ENCODE results near the gene CCDC40. TPM values are rescaled to one million over a fixed set of nuclear protein-coding genes. Genes with fewer than 3 reads are reported as not detected.

The CCDC40 gene, protein sequence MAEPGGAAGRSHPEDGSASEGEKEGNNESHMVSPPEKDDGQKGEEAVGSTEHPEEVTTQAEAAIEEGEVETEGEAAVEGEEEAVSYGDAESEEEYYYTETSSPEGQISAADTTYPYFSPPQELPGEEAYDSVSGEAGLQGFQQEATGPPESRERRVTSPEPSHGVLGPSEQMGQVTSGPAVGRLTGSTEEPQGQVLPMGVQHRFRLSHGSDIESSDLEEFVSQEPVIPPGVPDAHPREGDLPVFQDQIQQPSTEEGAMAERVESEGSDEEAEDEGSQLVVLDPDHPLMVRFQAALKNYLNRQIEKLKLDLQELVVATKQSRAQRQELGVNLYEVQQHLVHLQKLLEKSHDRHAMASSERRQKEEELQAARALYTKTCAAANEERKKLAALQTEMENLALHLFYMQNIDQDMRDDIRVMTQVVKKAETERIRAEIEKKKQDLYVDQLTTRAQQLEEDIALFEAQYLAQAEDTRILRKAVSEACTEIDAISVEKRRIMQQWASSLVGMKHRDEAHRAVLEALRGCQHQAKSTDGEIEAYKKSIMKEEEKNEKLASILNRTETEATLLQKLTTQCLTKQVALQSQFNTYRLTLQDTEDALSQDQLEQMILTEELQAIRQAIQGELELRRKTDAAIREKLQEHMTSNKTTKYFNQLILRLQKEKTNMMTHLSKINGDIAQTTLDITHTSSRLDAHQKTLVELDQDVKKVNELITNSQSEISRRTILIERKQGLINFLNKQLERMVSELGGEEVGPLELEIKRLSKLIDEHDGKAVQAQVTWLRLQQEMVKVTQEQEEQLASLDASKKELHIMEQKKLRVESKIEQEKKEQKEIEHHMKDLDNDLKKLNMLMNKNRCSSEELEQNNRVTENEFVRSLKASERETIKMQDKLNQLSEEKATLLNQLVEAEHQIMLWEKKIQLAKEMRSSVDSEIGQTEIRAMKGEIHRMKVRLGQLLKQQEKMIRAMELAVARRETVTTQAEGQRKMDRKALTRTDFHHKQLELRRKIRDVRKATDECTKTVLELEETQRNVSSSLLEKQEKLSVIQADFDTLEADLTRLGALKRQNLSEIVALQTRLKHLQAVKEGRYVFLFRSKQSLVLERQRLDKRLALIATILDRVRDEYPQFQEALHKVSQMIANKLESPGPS
- total RNA-seq (1 to 10 TPM; 3.4 to 4.5 TPM), total RNA-seq (1.4 to 1.5 reads per million in 2 donors)

DNA sequence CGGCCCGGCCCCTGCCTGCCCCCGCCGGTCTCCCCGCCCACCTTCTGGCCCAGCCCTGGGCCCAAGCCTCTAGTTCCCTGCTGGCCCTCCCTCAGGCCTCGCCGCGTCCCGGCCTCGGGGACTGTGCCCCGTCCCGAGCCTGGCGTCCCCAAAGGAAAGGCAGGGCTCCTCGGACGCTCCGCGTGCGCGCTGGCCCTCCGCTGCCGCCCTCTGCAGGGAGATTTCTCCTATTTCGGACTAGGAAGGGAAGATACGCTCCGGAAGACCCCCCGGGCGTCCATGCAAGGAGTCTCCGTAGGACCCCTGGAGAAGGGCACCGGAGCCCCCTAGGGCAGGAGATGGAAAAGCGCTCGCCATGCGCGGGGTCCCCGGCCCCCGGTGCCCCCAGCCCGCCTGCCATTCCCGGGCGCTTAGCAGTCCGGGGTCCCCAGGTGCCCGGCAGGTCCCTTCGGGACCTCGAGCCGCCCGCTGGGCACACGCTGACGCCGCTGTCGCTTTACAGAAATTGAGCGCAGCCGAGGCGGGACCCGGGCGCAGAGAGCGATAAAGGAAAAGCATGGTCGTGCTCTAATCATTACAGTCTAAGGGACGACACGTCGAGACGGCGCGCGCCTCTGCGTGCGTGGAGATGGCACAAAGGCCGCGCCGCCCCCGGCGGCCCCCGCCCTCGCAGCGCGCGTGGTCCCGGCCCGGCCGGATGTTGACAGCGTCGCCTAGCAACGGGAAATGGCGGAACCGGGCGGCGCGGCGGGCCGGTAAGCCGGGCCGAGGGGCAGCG lies at the start of gene CCDC40:
CCDC40 (plus strand) TSS at position 706 of the 778 bp plus-strand sequence; CDS start at position 727, 21 bp downstream.
- Mint-ChIP-seq H3K27ac (peak within 1 kb of the TSS; percentile 91), H3K36me3 (ENCODE audit: low read depth) (peaks cover 2% of the 10 kb centered on the region), H3K4me3 (peak within 1 kb of the TSS; percentile 94), H3K27me3 (peaks cover 5% of the 10 kb centered on the region), H3K4me1 (peaks cover 19% of the 10 kb centered on the region)
- H3K9me3 ChIP-seq (ENCODE audit: control insufficient read depth, low read length, poor library complexity, severe bottlenecking) = no peaks in the 10 kb centered on the region
- ATAC-seq = peak; percentile 87
- DNase-seq = peak; percentile 64 to 79 (median 75)

DNA sequence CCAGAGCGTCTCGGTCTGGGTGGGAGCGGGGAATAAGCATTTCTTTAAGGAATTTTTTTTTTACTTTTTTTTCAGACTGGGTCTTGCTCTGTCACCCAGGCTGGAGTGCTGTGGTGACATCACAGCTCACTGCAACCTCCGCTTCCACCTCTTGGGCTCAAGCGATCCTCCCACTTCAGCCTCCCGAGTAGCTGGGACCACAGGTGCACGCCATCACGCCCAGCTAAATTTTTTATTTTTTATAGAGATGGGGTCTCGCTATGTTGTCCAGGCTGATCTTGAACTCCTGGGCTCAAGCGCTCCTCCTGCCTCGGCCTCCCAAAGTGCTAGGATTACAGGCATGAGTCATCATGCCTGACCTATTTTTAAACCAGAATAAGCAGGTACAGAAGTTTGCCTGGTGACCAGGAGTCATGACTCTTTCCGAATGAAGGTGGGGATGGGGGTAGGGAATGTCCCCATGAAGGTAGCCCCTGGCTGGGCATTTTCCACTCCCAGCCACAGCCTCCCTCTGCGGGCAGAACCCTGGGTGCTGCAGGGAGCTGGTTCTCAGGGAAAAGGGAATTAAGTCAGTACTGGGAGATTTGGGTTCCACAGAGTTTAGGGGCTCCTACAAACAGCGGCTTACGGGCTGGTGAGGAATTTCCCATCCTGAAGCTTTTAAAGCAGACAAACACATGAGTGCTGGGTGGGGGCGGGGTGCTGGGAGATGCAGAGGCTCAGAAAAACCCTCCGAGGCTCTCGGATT lies 49.1 kb upstream of the CCDC40 start:
- peaks cover 6% of the 10 kb centered on the region for H3K27me3 Mint-ChIP-seq
- no peaks in the 10 kb centered on the region for H3K9me3 ChIP-seq (ENCODE audit: control insufficient read depth, low read length, poor library complexity, severe bottlenecking)
- H3K4me1 Mint-ChIP-seq = peaks cover 13% of the 10 kb centered on the region
- ATAC-seq (no peak), DNase-seq (no peak)
- no peaks in the 10 kb centered on the region for H3K36me3 Mint-ChIP-seq (ENCODE audit: low read depth)
- no peak overlapping the region for H3K27ac Mint-ChIP-seq
- H3K4me3 Mint-ChIP-seq = no peak overlapping the region

DNA sequence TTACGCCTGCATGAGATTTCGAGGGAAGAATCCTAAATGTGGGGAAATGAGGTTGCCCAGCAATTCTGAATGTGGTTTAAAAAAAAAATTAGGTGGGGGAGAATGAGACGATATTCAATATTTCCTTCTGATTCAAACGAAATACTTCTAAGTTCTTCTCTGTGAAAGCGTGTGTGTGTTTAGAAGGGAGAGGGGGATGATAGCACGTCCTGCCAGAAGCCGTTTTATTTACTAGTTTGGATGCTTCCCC lies 48.6 kb upstream of the CCDC40 start:
- DNase-seq (no peak), ATAC-seq (no peak)
- Mint-ChIP-seq H3K4me3 (no peak overlapping the region), H3K27ac (no peak overlapping the region), H3K4me1 (peaks cover 17% of the 10 kb centered on the region), H3K36me3 (ENCODE audit: low read depth) (no peaks in the 10 kb centered on the region), H3K27me3 (peaks cover 6% of the 10 kb centered on the region)
- H3K9me3 ChIP-seq (ENCODE audit: control insufficient read depth, low read length, poor library complexity, severe bottlenecking) = no peaks in the 10 kb centered on the region

DNA sequence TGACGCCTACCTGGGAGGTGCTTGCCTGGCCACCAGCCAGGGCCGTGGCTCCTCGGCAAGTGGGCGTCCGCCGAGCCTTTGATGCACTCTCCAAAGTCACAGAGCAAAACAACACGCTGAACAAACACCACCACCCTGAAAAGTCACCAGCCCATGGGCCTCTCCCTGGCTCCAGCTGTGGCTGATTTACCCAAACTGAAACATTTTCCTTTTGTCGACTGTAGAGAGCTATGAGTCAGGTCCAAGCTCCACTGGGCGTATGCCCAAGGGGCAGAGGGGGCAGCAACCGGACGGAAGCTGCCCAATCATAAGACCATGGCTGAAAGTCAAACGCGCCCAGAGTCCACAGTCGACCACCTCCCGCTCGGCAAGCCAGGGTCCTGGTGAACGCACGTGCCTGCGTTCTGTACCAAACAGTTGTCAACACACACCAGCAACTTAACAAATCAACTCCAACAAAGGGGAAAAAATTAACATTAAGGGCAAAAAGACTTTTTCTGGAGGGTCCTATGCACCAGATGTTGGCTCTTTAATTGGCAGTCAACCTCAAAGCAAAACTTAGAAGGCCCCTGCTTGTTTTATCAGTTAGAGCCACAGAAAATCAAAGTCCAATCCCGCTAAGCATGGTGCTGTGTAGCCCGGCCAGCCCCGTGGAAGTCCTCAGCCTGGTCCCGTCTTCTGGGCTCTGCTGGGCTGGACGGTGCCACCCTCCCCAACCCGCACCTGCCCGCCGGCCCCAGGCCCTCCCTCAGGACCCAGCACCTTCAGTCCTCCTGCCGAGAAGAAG lies 48.1 kb upstream of the CCDC40 start:
- H3K9me3 ChIP-seq (ENCODE audit: control insufficient read depth, low read length, poor library complexity, severe bottlenecking) = no peaks in the 10 kb centered on the region
- H3K4me1 Mint-ChIP-seq = peaks cover 20% of the 10 kb centered on the region
- H3K27ac Mint-ChIP-seq = no peak overlapping the region
- DNase-seq = no peak
- ATAC-seq = no peak
- H3K27me3 Mint-ChIP-seq = peaks cover under 1% of the 10 kb centered on the region
- no peak overlapping the region for H3K4me3 Mint-ChIP-seq
- no peaks in the 10 kb centered on the region for H3K36me3 Mint-ChIP-seq (ENCODE audit: low read depth)

DNA sequence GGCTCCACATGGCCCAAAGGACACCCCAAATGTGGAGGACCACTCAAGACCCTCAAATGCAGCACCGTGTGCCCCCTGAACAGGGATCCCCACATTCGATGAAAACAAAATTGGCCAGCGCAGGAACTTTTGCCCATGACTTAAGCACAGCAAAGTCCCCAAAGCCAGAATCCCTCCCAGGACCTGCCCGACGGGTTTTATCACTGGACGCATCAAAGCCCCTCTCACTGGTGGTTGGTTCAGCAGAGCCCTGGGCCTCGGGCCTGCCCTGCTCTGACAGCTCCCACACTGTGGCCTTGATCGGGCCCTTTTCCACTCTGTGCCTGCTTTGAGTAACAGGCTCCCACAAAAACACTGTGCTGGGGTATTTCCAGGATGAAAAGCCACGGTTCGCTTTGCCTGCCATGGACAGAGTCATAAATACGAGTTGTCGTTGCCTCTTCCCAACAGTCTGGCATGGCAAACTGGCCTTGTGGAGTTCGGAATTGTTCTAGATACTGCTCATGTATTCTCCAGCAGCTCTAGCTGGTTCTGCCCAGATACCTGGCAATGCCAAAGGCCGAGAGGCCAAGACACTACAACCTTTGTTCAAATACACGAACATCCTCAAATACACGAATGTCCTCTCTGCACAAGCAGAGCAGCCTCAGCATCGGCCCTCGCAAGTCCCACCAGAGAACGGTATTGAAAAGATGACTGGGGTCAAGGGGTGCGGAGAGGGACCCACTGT lies 47.2 kb upstream of the CCDC40 start:
- no peak overlapping the region for H3K4me3 Mint-ChIP-seq
- no peaks in the 10 kb centered on the region for H3K9me3 ChIP-seq (ENCODE audit: control insufficient read depth, low read length, poor library complexity, severe bottlenecking)
- DNase-seq = no peak

DNA sequence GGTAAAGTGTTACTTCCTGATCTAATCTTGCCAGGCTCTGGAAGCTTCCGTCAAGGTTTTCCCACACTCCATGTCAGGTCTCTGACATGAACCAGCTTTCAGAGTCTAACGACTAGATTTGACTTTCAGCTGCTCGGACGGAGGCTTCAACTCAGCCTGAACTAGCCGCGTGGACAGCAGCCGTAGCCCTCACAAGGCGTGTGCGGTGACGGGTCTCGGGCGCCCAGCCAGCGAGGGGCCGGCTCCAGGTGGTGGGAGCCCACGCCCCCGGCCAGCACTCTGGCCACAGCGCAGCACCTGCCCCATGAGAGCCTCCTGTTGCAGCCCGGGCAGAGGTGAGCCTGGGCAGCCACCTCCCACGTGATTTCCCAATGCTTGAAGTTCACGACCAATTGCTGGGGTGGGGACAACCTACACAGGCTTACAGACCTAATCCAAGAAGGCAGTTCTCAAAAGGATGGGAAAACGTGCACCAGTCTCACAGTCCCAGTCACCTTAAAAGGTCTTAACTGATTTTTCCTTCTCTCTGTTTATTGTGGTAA lies 46.3 kb upstream of the CCDC40 start:
- no peak for DNase-seq
- Mint-ChIP-seq H3K27me3 (no peaks in the 10 kb centered on the region), H3K4me1 (peaks cover 20% of the 10 kb centered on the region), H3K4me3 (peak overlapping the region; percentile 57), H3K36me3 (ENCODE audit: low read depth) (no peaks in the 10 kb centered on the region), H3K27ac (no peak overlapping the region)
- ATAC-seq = no peak
- no peaks in the 10 kb centered on the region for H3K9me3 ChIP-seq (ENCODE audit: control insufficient read depth, low read length, poor library complexity, severe bottlenecking)

More for the DNA sequence above, 47.2 kb upstream of the CCDC40 start:
- H3K27me3 Mint-ChIP-seq = no peaks in the 10 kb centered on the region
- H3K36me3 Mint-ChIP-seq (ENCODE audit: low read depth) = no peaks in the 10 kb centered on the region
- no peak for ATAC-seq
- peaks cover 20% of the 10 kb centered on the region for H3K4me1 Mint-ChIP-seq
- H3K27ac Mint-ChIP-seq = no peak overlapping the region

DNA sequence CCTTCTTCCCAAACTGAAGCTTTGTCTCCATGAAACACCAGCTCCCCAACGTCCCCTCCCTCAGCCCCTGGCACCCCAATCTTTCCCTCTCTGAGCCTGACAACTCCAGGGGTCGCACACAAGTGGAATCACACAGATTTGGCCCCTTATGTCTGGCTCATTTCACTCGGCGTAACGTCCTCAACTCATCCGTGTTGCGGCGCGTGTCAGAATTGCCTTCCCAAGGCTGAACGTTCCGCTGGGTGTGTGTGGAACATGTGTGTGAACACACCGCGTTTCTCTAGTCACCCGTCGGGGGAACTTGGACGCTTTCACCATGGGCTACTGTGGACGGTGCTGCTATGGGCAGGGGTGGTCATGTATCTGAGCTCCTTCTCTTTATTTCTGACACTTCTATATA lies 45.7 kb upstream of the CCDC40 start:
- Mint-ChIP-seq H3K27ac (peak overlapping the region; percentile 4), H3K27me3 (no peaks in the 10 kb centered on the region), H3K36me3 (ENCODE audit: low read depth) (no peaks in the 10 kb centered on the region), H3K4me3 (peak overlapping the region; percentile 57), H3K4me1 (peaks cover 20% of the 10 kb centered on the region)
- ATAC-seq = no peak
- DNase-seq = no peak
- H3K9me3 ChIP-seq (ENCODE audit: control insufficient read depth, low read length, poor library complexity, severe bottlenecking) = no peaks in the 10 kb centered on the region

DNA sequence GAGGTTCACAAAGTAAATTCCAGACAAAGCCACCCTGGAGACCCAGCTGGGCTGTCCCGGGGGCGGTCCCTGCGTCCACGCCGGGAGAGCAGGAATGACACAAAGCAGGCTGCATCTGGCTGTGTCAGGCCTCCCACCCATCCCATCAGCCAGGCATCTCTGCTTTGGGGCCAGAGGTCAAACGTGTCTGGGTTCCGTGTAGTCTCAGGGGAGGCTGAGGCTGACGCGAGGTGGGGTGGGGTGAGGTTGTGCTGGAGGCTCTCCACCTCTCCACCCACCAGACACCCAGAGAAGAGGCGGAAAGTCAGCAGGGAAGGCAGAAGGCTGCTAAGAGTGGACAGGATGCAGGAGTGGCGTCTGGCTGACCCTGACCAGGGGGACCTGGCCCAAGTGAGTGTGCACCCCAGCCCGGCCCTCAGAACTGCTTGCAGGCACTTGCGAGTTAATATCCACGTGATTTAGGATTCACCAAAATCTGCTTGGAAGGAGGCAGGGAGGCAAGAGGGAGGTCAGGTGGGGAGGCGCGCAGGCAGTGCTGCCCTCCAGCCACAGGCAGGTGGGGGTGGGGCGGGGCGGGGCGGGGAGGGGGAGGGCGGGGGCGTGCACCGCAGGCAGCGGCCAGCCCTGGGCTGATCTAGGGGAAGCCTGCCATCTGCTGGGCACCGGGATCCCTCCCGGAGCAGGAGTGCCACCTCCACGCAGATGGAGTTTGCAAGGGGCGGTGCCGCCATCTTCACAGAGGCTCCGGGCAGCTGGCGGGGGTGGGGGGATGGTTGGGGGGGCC lies 45.1 kb upstream of the CCDC40 start:
- Mint-ChIP-seq H3K27me3 (no peaks in the 10 kb centered on the region), H3K36me3 (ENCODE audit: low read depth) (no peaks in the 10 kb centered on the region), H3K4me1 (peaks cover 22% of the 10 kb centered on the region), H3K4me3 (peak overlapping the region; percentile 83), H3K27ac (peak overlapping the region; percentile 4)
- DNase-seq (peak; percentile 65 to 79 (median 69)), ATAC-seq (peak; percentile 98)
- H3K9me3 ChIP-seq (ENCODE audit: control insufficient read depth, low read length, poor library complexity, severe bottlenecking) = no peaks in the 10 kb centered on the region

DNA sequence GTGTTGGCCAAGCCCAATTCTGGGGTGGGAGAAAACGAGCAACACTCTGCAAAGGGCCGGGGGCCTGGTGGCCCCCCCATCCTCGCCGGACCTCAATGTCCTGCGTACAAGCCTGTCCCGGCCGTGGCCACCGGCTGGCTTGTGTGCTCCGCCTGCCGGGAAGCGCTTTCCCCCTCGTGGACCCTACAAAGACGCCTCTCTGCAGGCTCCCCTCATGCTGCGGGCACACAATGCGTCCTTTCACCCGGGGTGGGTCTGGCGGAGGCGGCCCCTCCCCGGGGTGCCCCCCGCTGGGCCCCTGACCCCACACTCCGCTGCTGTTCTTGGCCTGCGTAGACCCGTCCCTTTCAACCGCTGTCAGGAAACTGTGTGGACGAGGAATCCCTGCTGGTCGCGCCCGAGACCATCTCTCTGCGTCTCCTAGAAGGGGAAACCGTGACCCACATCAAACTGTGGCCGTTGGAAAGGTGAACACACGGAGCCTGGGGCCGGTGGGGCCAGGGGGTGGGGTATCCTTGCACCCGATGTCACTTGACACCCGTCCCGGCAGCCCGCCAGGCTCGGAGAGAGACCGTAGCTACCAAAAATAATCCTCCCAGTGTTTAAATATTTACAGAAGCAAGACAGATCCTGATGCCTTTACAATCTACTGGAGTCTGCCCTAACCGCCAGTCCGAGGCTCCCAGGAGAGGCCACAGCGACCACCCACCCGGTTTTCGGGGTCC lies 44.4 kb upstream of the CCDC40 start:
- Mint-ChIP-seq H3K4me3 (peak overlapping the region; percentile 83), H3K36me3 (ENCODE audit: low read depth) (no peaks in the 10 kb centered on the region), H3K27ac (peak overlapping the region; percentile 29), H3K27me3 (no peaks in the 10 kb centered on the region), H3K4me1 (peaks cover 27% of the 10 kb centered on the region)
- ATAC-seq (peak; percentile 24), DNase-seq (no peak)
- H3K9me3 ChIP-seq (ENCODE audit: control insufficient read depth, low read length, poor library complexity, severe bottlenecking) = no peaks in the 10 kb centered on the region

Measured in T-helper 17 cell (primary cell).